H9 (cell line): ENCODE measurements around the gene TBC1D7. TPM values are rescaled to one million over a fixed set of nuclear protein-coding genes. Genes with fewer than 3 reads are reported as not detected.

Experiments used
- DNase-seq: peaks from one replicate; pipeline ENCODE4 v3.0.0-alpha.2; 2017
- H2AFZ ChIP-seq: one replicate; pipeline ENCODE4 v1.6.1; 2013; ENCODE audit warnings: mild to moderate bottlenecking, low read length, control low read depth, moderate library complexity
- H2AK5ac ChIP-seq: 2 replicates; pipeline ENCODE4 v1.6.1; 2013; ENCODE audit warnings: low read length, control low read depth, mixed read lengths; ENCODE audit not compliant: insufficient read length
- H2BK120ac ChIP-seq: one replicate; pipeline ENCODE4 v1.6.1; 2013; ENCODE audit warnings: low read depth, mild to moderate bottlenecking, low read length, control low read depth, inconsistent platforms; ENCODE audit not compliant: poor library complexity, severe bottlenecking
- H2BK12ac ChIP-seq: 2 replicates; pipeline ENCODE4 v1.6.1; 2013; ENCODE audit warnings: low read length, control low read depth, mixed read lengths, low read depth; ENCODE audit not compliant: insufficient read length
- H2BK15ac ChIP-seq: 2 replicates; pipeline ENCODE4 v1.6.1; 2013; ENCODE audit warnings: low read depth, low read length, control low read depth
- H2BK20ac ChIP-seq: one replicate; pipeline ENCODE4 v1.6.1; 2013; ENCODE audit warnings: low read depth, mild to moderate bottlenecking, low read length, control low read depth, inconsistent platforms; ENCODE audit not compliant: poor library complexity, severe bottlenecking
- H2BK5ac ChIP-seq: 2 replicates; pipeline ENCODE4 v1.6.1; 2013; ENCODE audit warnings: low read length, control low read depth, mixed read lengths; ENCODE audit not compliant: insufficient read length
- H3K14ac ChIP-seq: 2 replicates; pipeline ENCODE4 v1.6.1; 2013; ENCODE audit warnings: low read length, control low read depth; ENCODE audit not compliant: insufficient read depth
- H3K18ac ChIP-seq: 2 replicates; pipeline ENCODE4 v1.6.1; 2013; ENCODE audit warnings: low read depth, mild to moderate bottlenecking, mixed read lengths, low read length, control low read depth; ENCODE audit not compliant: insufficient read length
- H3K23ac ChIP-seq: 2 replicates; pipeline ENCODE4 v1.6.1; 2013; ENCODE audit warnings: low read length, control low read depth, mixed read lengths, low read depth; ENCODE audit not compliant: insufficient read length
- H3K23me2 ChIP-seq: 2 replicates; pipeline ENCODE4 v1.6.1; 2013; ENCODE audit warnings: low read depth, mild to moderate bottlenecking, mixed read lengths, low read length, control low read depth; ENCODE audit not compliant: insufficient read length, poor library complexity, severe bottlenecking
- H3K27ac ChIP-seq: 2 replicates; pipeline ENCODE4 v1.5.1; 2013; ENCODE audit warnings: low read length, control low read depth, mixed read lengths, low read depth; ENCODE audit not compliant: insufficient read length
- H3K27me3 ChIP-seq: 2 replicates; pipeline ENCODE4 v1.6.1; 2013; ENCODE audit warnings: low read length, control low read depth, inconsistent platforms; ENCODE audit not compliant: insufficient read depth
- H3K4ac ChIP-seq: 2 replicates; pipeline ENCODE4 v1.6.1; 2013; ENCODE audit warnings: low read depth, mild to moderate bottlenecking, control low read depth, inconsistent platforms, low read length, moderate library complexity
- H3K4me1 ChIP-seq: 2 replicates; pipeline ENCODE4 v1.6.1; 2013; ENCODE audit warnings: low read length, control low read depth, inconsistent platforms; ENCODE audit not compliant: insufficient read depth
- H3K4me2 ChIP-seq: 2 replicates; pipeline ENCODE4 v1.6.1; 2013; ENCODE audit warnings: low read length, control low read depth, mixed read lengths; ENCODE audit not compliant: insufficient read length, insufficient read depth
- H3K56ac ChIP-seq: 2 replicates; pipeline ENCODE4 v1.6.1; 2013; ENCODE audit warnings: low read depth, mild to moderate bottlenecking, mixed read lengths, low read length, control low read depth; ENCODE audit not compliant: insufficient read length
- H3K79me1 ChIP-seq: 2 replicates; pipeline ENCODE4 v1.6.1; 2013; ENCODE audit warnings: low read depth, mild to moderate bottlenecking, moderate library complexity, low read length, control low read depth, inconsistent platforms; ENCODE audit not compliant: insufficient read depth, poor library complexity, severe bottlenecking
- H3K79me2 ChIP-seq: 2 replicates; pipeline ENCODE4 v1.6.1; 2013; ENCODE audit warnings: low read length, control low read depth, inconsistent platforms; ENCODE audit not compliant: insufficient read depth
- H3K9ac ChIP-seq: 2 replicates; pipeline ENCODE4 v1.6.1; 2013; ENCODE audit warnings: low read length, control low read depth, mixed read lengths; ENCODE audit not compliant: insufficient read length; ENCODE audit errors: extremely low read depth
- H3K9me3 ChIP-seq: one replicate; pipeline ENCODE4 v1.6.1; 2013; ENCODE audit warnings: low read depth, low read length, inconsistent platforms; ENCODE audit not compliant: control insufficient read depth
- H3T11ph ChIP-seq: one replicate; pipeline ENCODE4 v1.6.1; 2013; ENCODE audit warnings: mild to moderate bottlenecking, low read length, control low read depth, inconsistent platforms
- H4K20me1 ChIP-seq: one replicate; pipeline ENCODE4 v1.6.1; 2013; ENCODE audit not compliant: control insufficient read depth, insufficient read length, insufficient read depth
- H4K5ac ChIP-seq: 2 replicates; pipeline ENCODE4 v1.6.1; 2013; ENCODE audit warnings: low read depth, mild to moderate bottlenecking, mixed read lengths, low read length, control low read depth; ENCODE audit not compliant: insufficient read length
- H4K8ac ChIP-seq: replicated peaks from 2 replicates; pipeline ENCODE4 v1.6.1; 2013; ENCODE audit warnings: low read length, control low read depth, mixed read lengths, low read depth; ENCODE audit not compliant: insufficient read length
- H4K91ac ChIP-seq: 2 replicates; pipeline ENCODE4 v1.6.1; 2013; ENCODE audit warnings: low read depth, mild to moderate bottlenecking, moderate library complexity, mixed read lengths, low read length, control low read depth; ENCODE audit not compliant: insufficient read length
- H3K27ac Mint-ChIP-seq, 3 experiments: 2 replicates in 2 of 3; 3 replicates in 1 of 3; pipeline ENCODE4 v1.8.0; 2020 to 2021; ENCODE audit warnings: mixed read lengths in 3 of 3, mild to moderate bottlenecking in 1 of 3, moderate library complexity in 1 of 3
- H3K27me3 Mint-ChIP-seq: 2 replicates; pipeline ENCODE4 v1.8.0; 2021; ENCODE audit warnings: low read depth, mild to moderate bottlenecking, moderate library complexity, mixed read lengths
- H3K36me3 Mint-ChIP-seq, 3 experiments: 2 replicates in 2 of 3; 3 replicates in 1 of 3; pipeline ENCODE4 v1.8.0; 2020 to 2021; ENCODE audit warnings: low read depth in 3 of 3, mixed read lengths in 3 of 3; ENCODE audit not compliant: insufficient read depth in 1 of 3
- H3K4me1 Mint-ChIP-seq, 2 experiments: 2 replicates each; pipeline ENCODE4 v1.8.0; 2020; ENCODE audit warnings: mixed read lengths in 2 of 2
- H3K4me3 Mint-ChIP-seq, 2 experiments: 2 replicates in 1 of 2; 3 replicates in 1 of 2; pipeline ENCODE4 v1.8.0; 2020 to 2021; ENCODE audit warnings: mild to moderate bottlenecking in 2 of 2, mixed read lengths in 2 of 2, moderate library complexity in 1 of 2
- H3K9me3 Mint-ChIP-seq, 2 experiments: 2 replicates in 1 of 2; 3 replicates in 1 of 2; pipeline ENCODE4 v1.8.0; 2020; ENCODE audit warnings: mild to moderate bottlenecking in 2 of 2, mixed read lengths in 2 of 2, moderate library complexity in 1 of 2
- WGBS: extraction: QIAGEN DNeasy Blood & Tissue Kit; methylation state at CpG from one replicate; pipeline ENCODE4 v1.1.7; 2013; ENCODE audit warnings: missing lambda C conversion rate, low lambda C conversion rate, mixed read lengths; ENCODE audit not compliant: insufficient read length; ENCODE audit errors: extremely low coverage; 5-methylcytosine and 5-hydroxymethylcytosine counted together
- total RNA-seq: library from RNA; stranded (reverse); gene quantifications from 2 replicates; pipeline ENCODE4 v1.2.1, GENCODE V29; 2021
- TF ChIP-seq, protein P1 (sequence below): fragments of 200-600 bp; sonication (generic); conservative IDR thresholded peaks from 3 replicates; pipeline ENCODE4 v1.8.0; 2021; ENCODE audit warnings: antibody characterized with exemption, mild to moderate bottlenecking

The TBC1D7 gene
- total RNA-seq, 1 experiment from 2014 or later = 33.9 TPM

DNA sequence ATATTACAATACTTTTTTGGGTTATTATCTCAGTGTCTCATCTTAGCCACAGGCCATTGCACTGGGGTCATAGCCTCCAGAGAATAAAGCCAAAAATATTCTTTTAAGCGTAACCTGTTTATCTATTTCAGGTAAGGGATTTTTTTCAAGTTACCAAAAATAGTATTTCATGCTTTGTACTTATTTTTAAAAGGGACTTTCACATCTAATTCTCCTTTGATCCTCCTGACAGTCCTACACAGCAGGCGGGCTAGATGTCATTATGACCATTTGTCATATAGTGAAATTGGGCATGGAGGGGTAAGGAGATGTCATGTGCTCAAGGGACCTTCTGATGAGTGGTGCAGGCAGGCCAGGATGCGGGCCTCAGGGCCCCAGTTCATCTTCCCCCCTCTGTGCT is 68.9 kb downstream of the TBC1D7 start:
- Histone ChIP-seq H3K4me2 (no peak overlapping the region), H2BK120ac (no peak overlapping the region), H3K23ac (no peak overlapping the region), H3K9me3 (peaks cover 8% of the 10 kb centered on the region), H3K56ac (no peak overlapping the region), H3K14ac (no peak overlapping the region), H3K23me2 (no peaks in the 10 kb centered on the region), H3T11ph (no peak overlapping the region), H2BK5ac (no peak overlapping the region), H2BK15ac (no peak overlapping the region), H3K27me3 (no peaks in the 10 kb centered on the region), H2AK5ac (no peak overlapping the region), H2AFZ (no peak overlapping the region), H3K9ac (no peak overlapping the region), H3K18ac (no peak overlapping the region), H3K4ac (no peak overlapping the region), H4K20me1 (no peaks in the 10 kb centered on the region), H3K4me1 (no peaks in the 10 kb centered on the region), H4K91ac (no peak overlapping the region), H2BK20ac (no peak overlapping the region), H4K5ac (no peak overlapping the region), H3K79me1 (no peaks in the 10 kb centered on the region), H4K8ac (no peak overlapping the region), H2BK12ac (no peak overlapping the region), H3K27ac (no peak overlapping the region), H3K79me2 (no peaks in the 10 kb centered on the region)
- no peak overlapping the region for H3K27ac Mint-ChIP-seq
- H3K27me3 Mint-ChIP-seq = no peaks in the 10 kb centered on the region; the same call in 1 of the 2 replicates
- DNase-seq = no peak
- TF ChIP-seq, protein P1, sequence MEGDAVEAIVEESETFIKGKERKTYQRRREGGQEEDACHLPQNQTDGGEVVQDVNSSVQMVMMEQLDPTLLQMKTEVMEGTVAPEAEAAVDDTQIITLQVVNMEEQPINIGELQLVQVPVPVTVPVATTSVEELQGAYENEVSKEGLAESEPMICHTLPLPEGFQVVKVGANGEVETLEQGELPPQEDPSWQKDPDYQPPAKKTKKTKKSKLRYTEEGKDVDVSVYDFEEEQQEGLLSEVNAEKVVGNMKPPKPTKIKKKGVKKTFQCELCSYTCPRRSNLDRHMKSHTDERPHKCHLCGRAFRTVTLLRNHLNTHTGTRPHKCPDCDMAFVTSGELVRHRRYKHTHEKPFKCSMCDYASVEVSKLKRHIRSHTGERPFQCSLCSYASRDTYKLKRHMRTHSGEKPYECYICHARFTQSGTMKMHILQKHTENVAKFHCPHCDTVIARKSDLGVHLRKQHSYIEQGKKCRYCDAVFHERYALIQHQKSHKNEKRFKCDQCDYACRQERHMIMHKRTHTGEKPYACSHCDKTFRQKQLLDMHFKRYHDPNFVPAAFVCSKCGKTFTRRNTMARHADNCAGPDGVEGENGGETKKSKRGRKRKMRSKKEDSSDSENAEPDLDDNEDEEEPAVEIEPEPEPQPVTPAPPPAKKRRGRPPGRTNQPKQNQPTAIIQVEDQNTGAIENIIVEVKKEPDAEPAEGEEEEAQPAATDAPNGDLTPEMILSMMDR = no peak
- H3K36me3 Mint-ChIP-seq = peaks cover 15 to 24% (median 20%) of the 10 kb centered on the region in 3 experiments
- H3K9me3 Mint-ChIP-seq = peaks cover 21 to 23% of the 10 kb centered on the region in 2 experiments
- H3K4me1 Mint-ChIP-seq = peaks cover 9 to 20% of the 10 kb centered on the region in 2 experiments
- no peak overlapping the region for H3K4me3 Mint-ChIP-seq
- WGBS = no CpG with 5 or more reads among the region's 3 CpGs
